ENCODE data around the gene ALPK3. TPM values are rescaled to one million over a fixed set of nuclear protein-coding genes. Genes with fewer than 3 reads are reported as not detected.

The ALPK3 gene
- total and polyA plus RNA-seq, 2 experiments from 2014 or later, result 3.7 to 29.7 TPM

- no peak for TF ChIP-seq ZNF462 (CRISPR knock-in tag; IDR thresholded peaks at IDR 0.05)
Observed at GRCh38 chr15:84919106-84919667, 102.0 kb downstream of the ALPK3 start (continued).

DNA sequence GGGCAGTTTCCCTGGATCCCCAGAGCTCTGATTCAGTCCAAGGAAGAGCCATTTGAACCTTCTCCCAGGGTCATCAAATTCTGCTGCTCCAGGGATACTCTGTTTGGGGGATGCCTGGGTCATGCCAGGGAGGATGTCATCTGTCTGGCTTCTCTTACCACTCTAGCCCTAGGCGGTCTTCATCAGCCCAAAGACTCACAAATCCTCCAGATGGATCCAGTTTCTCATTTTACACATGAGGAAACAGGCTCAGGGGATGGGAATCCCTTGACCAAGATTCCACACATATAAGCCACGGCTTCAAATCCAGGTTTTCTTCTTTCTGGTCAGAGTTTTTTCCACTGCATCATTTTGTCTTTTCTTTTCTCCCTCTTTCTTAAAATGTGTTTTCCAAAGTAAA, 104.0 kb downstream of the ALPK3 start:
- TF ChIP-seq NANOG (IDR thresholded peaks at IDR 0.05; ENCODE audit: borderline replicate concordance) (no peak), EZH2 (IDR thresholded peaks at IDR 0.05; ENCODE audit: low read depth, unreplicated experiment) (no peak), ZNF462 (CRISPR knock-in tag; IDR thresholded peaks at IDR 0.05) (no peak), ZNF114 (CRISPR knock-in tag; IDR thresholded peaks at IDR 0.05) (no peak), POLR2AphosphoS5 (IDR thresholded peaks at IDR 0.05; ENCODE audit: low read depth) (no peak), ZNF331 (CRISPR knock-in tag; IDR thresholded peaks at IDR 0.05; ENCODE audit: low read depth) (no peak)
- TF ChIP-seq, protein P1, sequence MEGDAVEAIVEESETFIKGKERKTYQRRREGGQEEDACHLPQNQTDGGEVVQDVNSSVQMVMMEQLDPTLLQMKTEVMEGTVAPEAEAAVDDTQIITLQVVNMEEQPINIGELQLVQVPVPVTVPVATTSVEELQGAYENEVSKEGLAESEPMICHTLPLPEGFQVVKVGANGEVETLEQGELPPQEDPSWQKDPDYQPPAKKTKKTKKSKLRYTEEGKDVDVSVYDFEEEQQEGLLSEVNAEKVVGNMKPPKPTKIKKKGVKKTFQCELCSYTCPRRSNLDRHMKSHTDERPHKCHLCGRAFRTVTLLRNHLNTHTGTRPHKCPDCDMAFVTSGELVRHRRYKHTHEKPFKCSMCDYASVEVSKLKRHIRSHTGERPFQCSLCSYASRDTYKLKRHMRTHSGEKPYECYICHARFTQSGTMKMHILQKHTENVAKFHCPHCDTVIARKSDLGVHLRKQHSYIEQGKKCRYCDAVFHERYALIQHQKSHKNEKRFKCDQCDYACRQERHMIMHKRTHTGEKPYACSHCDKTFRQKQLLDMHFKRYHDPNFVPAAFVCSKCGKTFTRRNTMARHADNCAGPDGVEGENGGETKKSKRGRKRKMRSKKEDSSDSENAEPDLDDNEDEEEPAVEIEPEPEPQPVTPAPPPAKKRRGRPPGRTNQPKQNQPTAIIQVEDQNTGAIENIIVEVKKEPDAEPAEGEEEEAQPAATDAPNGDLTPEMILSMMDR (conservative IDR thresholded peaks at IDR 0.05; ENCODE audit: low read depth in 2 of 2), result no peak
- H3K27me3 Mint-ChIP-seq (ENCODE audit: insufficient read depth, low read depth, poor library complexity), result no peaks in the 10 kb centered on the region
- H3K4me1 Mint-ChIP-seq, result 0 out of 3 replicates have a peak, but pooled peaks cover 8% of the 10 kb centered on the region
- H3K4me3 Mint-ChIP-seq, result no peak overlapping the region
- H3K36me3 Mint-ChIP-seq (ENCODE audit: low read depth), result no peaks in the 10 kb centered on the region
- Histone ChIP-seq H4K20me1 (replicated peaks; ENCODE audit: insufficient read depth) (no peaks in the 10 kb centered on the region), H3K27ac (ENCODE audit: low read depth) (no peak overlapping the region), H3K9me2 (ENCODE audit: insufficient read depth) (no peaks in the 10 kb centered on the region), H3F3A (replicated peaks; ENCODE audit: low read depth) (no peaks in the 10 kb centered on the region), H3K4me2 (no peak overlapping the region), H3K36me3 (ENCODE audit: insufficient read depth) (no peaks in the 10 kb centered on the region), H3K4me3 (no peak overlapping the region), H3K27me3 (ENCODE audit: insufficient read depth) (no peaks in the 10 kb centered on the region), H3K79me2 (replicated peaks; ENCODE audit: insufficient read depth) (no peaks in the 10 kb centered on the region), H2AFZ (no peak overlapping the region), H3K4me1 (ENCODE audit: insufficient read depth) (no peaks in the 10 kb centered on the region; the same call in 1 of the 2 replicates)
- ATAC-seq (no peak), DNase-seq (ENCODE audit: low spot score) (no peak)
- no peak overlapping the region for H3K27ac Mint-ChIP-seq
- no peaks in the 10 kb centered on the region for H3K9me3 Mint-ChIP-seq

All from GM23338 (cell line).